ENCODE data around the gene KBTBD2.
"Not testable (repeated sequence)": the region's sequence is repeated elsewhere in the genome, so short reads cannot be mapped to it uniquely, and the experiment has no call there.

KBTBD2 gene

GRCh38 chr7:32891043-32891799 is at the start of gene KBTBD2:
TSS of gene KBTBD2 (minus strand) at chr7:32891760. CDS start at chr7:32879604, 12,156 bp downstream.
- DNase-seq, result peak; percentile 27 to 69

- DNase-seq, result no peak
These were observed 49.6 kb upstream of the KBTBD2 start for GRCh38 chr7:32941181-32941580.

- no peak for DNase-seq
These were observed 46.0 kb upstream of the KBTBD2 start for GRCh38 chr7:32937344-32938174.

- DNase-seq, result no peak
These were observed 45.1 kb upstream of the KBTBD2 start for GRCh38 chr7:32936689-32937088.

GRCh38 chr7:32935558-32935957 is 44.0 kb upstream of the KBTBD2 start:
- DNase-seq, result no peak

- DNase-seq, result no peak
These were observed 38.8 kb upstream of the KBTBD2 start for GRCh38 chr7:32930378-32930777.

GRCh38 chr7:32929430-32930143 is 38.0 kb upstream of the KBTBD2 start:
- no peak for DNase-seq

- no peak for DNase-seq
These were observed 37.3 kb upstream of the KBTBD2 start for GRCh38 chr7:32928785-32929298.

GRCh38 chr7:32921896-32922295 is 30.3 kb upstream of the KBTBD2 start:
- DNase-seq, result no peak

GRCh38 chr7:32916994-32917393 is 25.4 kb upstream of the KBTBD2 start:
- DNase-seq, result not testable (repeated sequence)

GRCh38 chr7:32916006-32916405 is 24.4 kb upstream of the KBTBD2 start:
- DNase-seq, result no peak

GRCh38 chr7:32915041-32915536 is 23.5 kb upstream of the KBTBD2 start:
- no peak for DNase-seq

GRCh38 chr7:32914184-32914583 is 22.6 kb upstream of the KBTBD2 start:
- no peak for DNase-seq

- DNase-seq, result no peak
These were observed 18.6 kb upstream of the KBTBD2 start for GRCh38 chr7:32910195-32910594.

- peak; percentile 38 to 83 for DNase-seq
These were observed 13.7 kb upstream of the KBTBD2 start for GRCh38 chr7:32905175-32905662.

GRCh38 chr7:32901629-32902028 is 10.1 kb upstream of the KBTBD2 start:
- no peak for DNase-seq

GRCh38 chr7:32900433-32900995 is 9.0 kb upstream of the KBTBD2 start:
- DNase-seq, result no peak

GRCh38 chr7:32897376-32897775 is 5.8 kb upstream of the KBTBD2 start:
- DNase-seq, result not testable (repeated sequence)

GRCh38 chr7:32896564-32897347 is 5.2 kb upstream of the KBTBD2 start:
- DNase-seq, result no peak

GRCh38 chr7:32894171-32894570 is 2.6 kb upstream of the KBTBD2 start:
- no peak for DNase-seq

- DNase-seq, result no peak
These were observed 2.2 kb upstream of the KBTBD2 start for GRCh38 chr7:32893722-32894121.

GRCh38 chr7:32893207-32893524 is 1.6 kb upstream of the KBTBD2 start:
- DNase-seq, result no peak

All from stimulated activated CD4-positive, alpha-beta T cell treated with anti-CD3 and anti-CD28 coated beads, Interleukin-4, amount 100 ng/mL, for 4 hours (primary cell).